Suprapubic skin (tissue), 4 donors: ENCODE measurements around the gene TASP1.

Experiments
- CTCF ChIP-seq, 2 donors: fragments of 200-600 bp in 1 of 2; fragments of 450-650 bp in 1 of 2; sonication (generic) in 1 of 2; IDR thresholded peaks; one replicate each; pipeline ENCODE4 v1.5.1; 2016 to 2019; ENCODE audit warnings: antibody characterized with exemption in 2 of 2, mild to moderate bottlenecking in 1 of 2, moderate library complexity in 1 of 2
- POLR2A ChIP-seq, 2 donors: fragments of 450-650 bp; IDR thresholded peaks; one replicate each; pipeline ENCODE4 v1.6.1; 2017; ENCODE audit warnings: antibody characterized with exemption in 2 of 2, mild to moderate bottlenecking in 2 of 2, moderate library complexity in 2 of 2
- POLR2AphosphoS5 ChIP-seq, 3 donors: sonication (generic); formaldehyde crosslinking; IDR thresholded peaks; one replicate each; pipeline ENCODE4 v1.6.1; 2017; ENCODE audit warnings: antibody characterized with exemption in 3 of 3

GRCh38 chr20:13530146-13530545, 108.6 kb downstream of the TASP1 start:
- TF ChIP-seq POLR2AphosphoS5 (IDR thresholded peaks at IDR 0.05) (no peak), CTCF (IDR thresholded peaks at IDR 0.05) (no peak), POLR2A (IDR thresholded peaks at IDR 0.05) (no peak)
